DND-41 (cell line): Measurements from ENCODE around the gene GRM5.
"Not testable (repeated sequence)": the region's sequence is repeated elsewhere in the genome, so short reads cannot be mapped to it uniquely, and the experiment has no call there.

Source experiments
- EZH2 ChIP-seq: IDR thresholded peaks from 3 replicates; pipeline ENCODE4 v1.6.1; 2012; ENCODE audit warnings: borderline replicate concordance, low read depth, mild to moderate bottlenecking, moderate library complexity, low read length, inconsistent platforms; ENCODE audit not compliant: severe bottlenecking
- TF ChIP-seq, protein P1 (sequence below): IDR thresholded peaks from 2 replicates; pipeline ENCODE4 v1.5.1; 2012; ENCODE audit warnings: borderline replicate concordance, low read length, moderate library complexity, mild to moderate bottlenecking; ENCODE audit not compliant: poor library complexity, severe bottlenecking; ENCODE audit errors: extremely low read depth

DNA sequence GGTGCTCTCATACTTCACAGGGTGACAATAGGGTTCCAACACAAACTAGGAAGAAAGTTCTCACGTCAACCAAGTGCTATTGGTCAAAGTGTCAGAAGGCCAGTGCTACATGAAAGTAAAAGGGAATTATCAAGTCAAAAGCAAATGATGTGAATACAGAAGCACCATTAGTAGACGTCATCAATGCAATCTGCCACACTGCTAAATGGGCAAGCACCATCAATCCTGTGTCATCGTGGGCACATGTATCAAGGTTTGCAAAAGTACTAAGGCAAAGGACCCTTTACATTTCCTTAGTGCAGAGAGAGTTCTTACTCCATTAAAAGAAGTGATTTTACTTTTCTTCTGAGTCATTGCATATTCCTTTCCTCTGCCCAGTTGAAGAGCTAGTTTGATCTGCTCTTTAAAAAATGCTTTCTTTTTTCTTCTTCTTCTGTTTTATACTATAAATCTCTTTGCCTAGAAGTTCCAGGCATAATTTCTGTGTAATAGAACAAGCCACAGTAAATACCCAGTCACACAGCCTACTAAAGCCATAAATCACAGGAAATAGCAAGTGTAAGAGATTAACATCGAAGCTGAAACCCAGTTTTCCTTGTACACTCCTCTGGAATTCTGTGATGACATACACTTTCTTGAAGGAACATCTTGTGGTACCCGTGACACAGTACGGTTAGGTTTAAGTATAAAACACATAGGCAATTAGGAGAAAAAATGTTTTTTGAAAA lies 21.8 kb downstream of the GRM5 start:
- TF ChIP-seq, protein P1, sequence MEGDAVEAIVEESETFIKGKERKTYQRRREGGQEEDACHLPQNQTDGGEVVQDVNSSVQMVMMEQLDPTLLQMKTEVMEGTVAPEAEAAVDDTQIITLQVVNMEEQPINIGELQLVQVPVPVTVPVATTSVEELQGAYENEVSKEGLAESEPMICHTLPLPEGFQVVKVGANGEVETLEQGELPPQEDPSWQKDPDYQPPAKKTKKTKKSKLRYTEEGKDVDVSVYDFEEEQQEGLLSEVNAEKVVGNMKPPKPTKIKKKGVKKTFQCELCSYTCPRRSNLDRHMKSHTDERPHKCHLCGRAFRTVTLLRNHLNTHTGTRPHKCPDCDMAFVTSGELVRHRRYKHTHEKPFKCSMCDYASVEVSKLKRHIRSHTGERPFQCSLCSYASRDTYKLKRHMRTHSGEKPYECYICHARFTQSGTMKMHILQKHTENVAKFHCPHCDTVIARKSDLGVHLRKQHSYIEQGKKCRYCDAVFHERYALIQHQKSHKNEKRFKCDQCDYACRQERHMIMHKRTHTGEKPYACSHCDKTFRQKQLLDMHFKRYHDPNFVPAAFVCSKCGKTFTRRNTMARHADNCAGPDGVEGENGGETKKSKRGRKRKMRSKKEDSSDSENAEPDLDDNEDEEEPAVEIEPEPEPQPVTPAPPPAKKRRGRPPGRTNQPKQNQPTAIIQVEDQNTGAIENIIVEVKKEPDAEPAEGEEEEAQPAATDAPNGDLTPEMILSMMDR: not testable (repeated sequence)
- TF ChIP-seq EZH2: not testable (repeated sequence)
